ENCODE data around the gene FAM168B. TPM values are rescaled to one million over a fixed set of nuclear protein-coding genes. Genes with fewer than 3 reads are reported as not detected.

Gene FAM168B
- 100 to 1,000 TPM in 2 of 10 donors, 10 to 100 TPM in 8; 64.6 to 112 (median 88.6) TPM for total RNA-seq
- 10 to 100 TPM; 17.3 to 35.2 TPM for polyA plus RNA-seq
- long read RNA-seq, donor 1, full-length matches to known transcripts: 26 of 108 reads
- long read RNA-seq, donor 1, partial matches to known transcripts: 25 of 108 reads
- long read RNA-seq, donor 1, other reads (novel, unspliced or antisense): 57 of 108 reads
- long read RNA-seq, donor 2, transcript FAM168B-201 (7 exons, 944 nt): major isoform, 30 of 101 reads
- long read RNA-seq, donor 2, partial matches to known transcripts: 11 of 101 reads
- long read RNA-seq, donor 2, other reads (novel, unspliced or antisense): 60 of 101 reads
- long read RNA-seq, donor 3, full-length matches to known transcripts: 4 of 104 reads
- long read RNA-seq, donor 3, partial matches to known transcripts: 32 of 104 reads
- long read RNA-seq, donor 3, other reads (novel, unspliced or antisense): 68 of 104 reads

- Histone ChIP-seq H3K36me3 (peaks cover 0 to 32% (median 13%) of the 10 kb centered on the region in 9 donors), H3K4me3 (peak within 1 kb of the TSS; percentile 62 to 95 (median 74)), H3K9me3 (no peaks in the 10 kb centered on the region), H3K27ac (peak within 1 kb of the TSS; percentile 87 to 100 (median 97)), H3K4me1 (peaks cover 0 to 30% (median 22%) of the 10 kb centered on the region in 9 donors), H3K27me3 (no peaks in the 10 kb centered on the region)
- 0% methylated on average over 92 to 107 of the region's 107 CpGs for WGBS, 2 donors
- intact Hi-C loops (cut with DNase I): no loop called here
- ATAC-seq (peak; percentile 97 to 99 (median 98)), DNase-seq (peak; percentile 87 to 91)
- TF ChIP-seq CTCF (IDR thresholded peaks at IDR 0.05): no peak
Measured at GRCh38 chr2:131093006-131093695, at the start of gene FAM168B. FAM168B (minus strand) TSS chr2:131093460; CDS start chr2:131082646, 10,814 bp downstream.

DNA sequence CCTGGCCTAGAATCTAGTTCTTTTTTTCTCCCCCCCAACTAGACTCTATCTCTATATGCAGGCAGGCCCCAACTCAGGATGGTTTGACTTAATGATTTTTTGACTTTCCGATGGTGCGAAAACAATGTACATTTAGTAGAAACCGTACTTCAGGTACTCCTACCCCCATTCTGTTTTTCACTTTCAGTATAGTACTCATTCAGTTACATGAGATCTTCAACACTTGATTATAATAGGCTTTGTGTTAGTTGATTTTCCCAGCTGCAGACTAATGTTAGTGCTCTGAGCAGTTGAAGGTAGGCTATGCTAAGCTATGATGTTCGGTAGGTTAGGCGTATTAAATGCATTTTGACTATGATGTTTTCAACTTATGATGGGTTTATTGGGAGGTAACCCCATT lies 49.6 kb upstream of the FAM168B start:
- DNase-seq (no peak), ATAC-seq (no peak)
- H3K27ac ChIP-seq: no peak overlapping the region
- peaks cover 0 to 3% (median 0%) of the 10 kb centered on the region in 9 donors for H3K4me1 ChIP-seq
- no peak for TF ChIP-seq CTCF (IDR thresholded peaks at IDR 0.05)
- H3K27me3 ChIP-seq: no peaks in the 10 kb centered on the region
- peaks cover 0 to 99% (median 35%) of the 10 kb centered on the region in 9 donors for H3K36me3 ChIP-seq
- H3K4me3 ChIP-seq: no peak overlapping the region
- 97 to 98% methylated on average over 5 of the region's 5 CpGs for WGBS, 2 donors
- H3K9me3 ChIP-seq: no peaks in the 10 kb centered on the region
- intact Hi-C loops (cut with DNase I): no loop called here

- WGBS, 2 donors: 75 to 77% methylated on average over 2 of the region's 2 CpGs
- intact Hi-C loops (cut with DNase I): no loop called here
Measured at GRCh38 chr2:131140581-131140980, 47.3 kb upstream of the FAM168B start.

More at GRCh38 chr2:131140581-131140980, 47.3 kb upstream of the FAM168B start:
- no peak for DNase-seq
- Histone ChIP-seq H3K36me3 (peaks cover 0 to 99% (median 21%) of the 10 kb centered on the region in 9 donors), H3K4me3 (no peak overlapping the region), H3K9me3 (no peaks in the 10 kb centered on the region), H3K27me3 (no peaks in the 10 kb centered on the region), H3K4me1 (peaks cover 0 to 3% (median 0%) of the 10 kb centered on the region in 9 donors), H3K27ac (peak overlapping the region in 1 of 10 donors; percentile 18)
- peak in 7 of 8 donors; percentile 17 to 89 (median 61) for ATAC-seq
- TF ChIP-seq CTCF (IDR thresholded peaks at IDR 0.05): peak in 1 of 9 donors; percentile 7
